Left ventricle myocardium superior (tissue), 1 donor: Measurements from ENCODE around the gene RTN4R. TPM values are rescaled to one million over a fixed set of nuclear protein-coding genes. Genes with fewer than 3 reads are reported as not detected.

Experiments used
- ATAC-seq: fragments of 200-7000 bp; cut with Tn5 transposase; one replicate; pipeline ENCODE4 v1.9.1; 2020; ENCODE audit warnings: mild to moderate bottlenecking, moderate library complexity
- DNase-seq: peaks from one replicate; pipeline ENCODE4 v3.0.0-alpha.2; 2020
- intact Hi-C: fragments of 100-400 bp; cut with micrococcal nuclease; formaldehyde crosslinking; loops from one replicate; pipeline ENCODE4 v1.11.0; 2022
- microRNA-seq: library from miRNA; unstranded; fragments of <30 nt; microRNA quantifications from one replicate; pipeline ENCODE4 v1.2.0, GENCODE V29; 2020; ENCODE audit warnings: borderline number of aligned reads
- total RNA-seq: library from RNA; stranded (reverse); fragmentation: NEBNext Ultra II Directional; extraction: Animal tissue kit (Norgen Biotek cat#: 25700); gene quantifications from one replicate; pipeline ENCODE4 v1.2.1, GENCODE V29; 2021
- donor health status: DM: no; HTN: yes; CAD: no; lungs with severe emphysema.

RTN4R gene
- total RNA-seq, 1 donor from 2014 or later, result 1.2 TPM

- DNase-seq, result no peak
- ATAC-seq, result no peak
- intact Hi-C loops, result no loop called here
These were observed 71.8 kb downstream of the RTN4R start for GRCh38 chr22:20196094-20196842.

- intact Hi-C loops, result no loop called here
- ATAC-seq, result no peak
- DNase-seq, result no peak
These were observed 73.2 kb downstream of the RTN4R start for GRCh38 chr22:20194681-20195593.

- ATAC-seq, result no peak
- no peak for DNase-seq
- intact Hi-C loops, result no loop called here
These were observed 74.2 kb downstream of the RTN4R start for GRCh38 chr22:20193761-20194494.

- intact Hi-C loops, result no loop called here
- DNase-seq (no peak), ATAC-seq (no peak)
These were observed 75.0 kb downstream of the RTN4R start for GRCh38 chr22:20192972-20193760.

GRCh38 chr22:20192293-20192971 is 75.7 kb downstream of the RTN4R start:
- intact Hi-C loops, result no loop called here
- DNase-seq (no peak), ATAC-seq (no peak)

- ATAC-seq (no peak), DNase-seq (no peak)
- intact Hi-C loops, result no loop called here
These were observed 76.3 kb downstream of the RTN4R start for GRCh38 chr22:20191803-20192202.

Small RNAs within 50 kb of the gene (microRNA-seq; reads per million reads assigned to microRNA genes)
- gene MIR1286, result not detected

Other genes starting within 250 kb of the RTN4R start
- 71.5 TPM for gene TANGO2, start 247.2 kb downstream of the RTN4R start, total RNA-seq
- gene DGCR8, start 188.1 kb downstream of the RTN4R start, total RNA-seq, result 17.7 TPM
- gene RANBP1, start 152.2 kb downstream of the RTN4R start, total RNA-seq, result 36.6 TPM
- gene TRMT2A, start 151.1 kb downstream of the RTN4R start, total RNA-seq, result 28.5 TPM
- gene ZDHHC8, start 136.5 kb downstream of the RTN4R start, total RNA-seq, result 51.6 TPM
- gene CCDC188, start 117.3 kb downstream of the RTN4R start, total RNA-seq, result 0.27 TPM
- 46.8 TPM for gene DGCR6L, start 51.7 kb upstream of the RTN4R start, total RNA-seq
- 4.9 TPM for gene ZNF74, start 125.8 kb upstream of the RTN4R start, total RNA-seq
- 2.7 TPM for gene SCARF2, start 169.5 kb upstream of the RTN4R start, total RNA-seq
- 14.2 TPM for gene KLHL22, start 227.5 kb upstream of the RTN4R start, total RNA-seq
- 51.0 TPM for gene MED15, start 239.3 kb upstream of the RTN4R start, total RNA-seq